Hematopoietic multipotent progenitor cell treated with erythropoietin and hydrocortisone succinate and interleukin-3 and kit ligand, for 4 days (in vitro differentiated cells): ENCODE measurements around the gene HTR3B.
"Not testable (repeated sequence)": the region's sequence is repeated elsewhere in the genome, so short reads cannot be mapped to it uniquely, and the experiment has no call there.

Experiments
- DNase-seq: peaks from one replicate; pipeline ENCODE4 v3.0.0-alpha.2; 2015

The HTR3B gene

GRCh38 chr11:113885897-113886296 is 18.7 kb upstream of the HTR3B start:
- no peak for DNase-seq

GRCh38 chr11:113888848-113889247 is 15.7 kb upstream of the HTR3B start:
- no peak for DNase-seq

- no peak for DNase-seq
These were observed 10.1 kb upstream of the HTR3B start for GRCh38 chr11:113894421-113894996.

GRCh38 chr11:113895367-113896155 is 9.0 kb upstream of the HTR3B start:
- DNase-seq: no peak

- DNase-seq: peak; percentile 65
These were observed 8.3 kb upstream of the HTR3B start for GRCh38 chr11:113896156-113896879.

GRCh38 chr11:113901141-113901540 is 3.5 kb upstream of the HTR3B start:
- no peak for DNase-seq

GRCh38 chr11:113906038-113906437 is 1.4 kb downstream of the HTR3B start:
- peak; percentile 27 for DNase-seq

GRCh38 chr11:113906516-113906915 is 1.9 kb downstream of the HTR3B start:
- no peak for DNase-seq

GRCh38 chr11:113907152-113907551 is 2.6 kb downstream of the HTR3B start:
- no peak for DNase-seq

GRCh38 chr11:113907681-113908080 is 3.1 kb downstream of the HTR3B start:
- DNase-seq: no peak

- DNase-seq: no peak
These were observed 3.5 kb downstream of the HTR3B start for GRCh38 chr11:113908098-113908497.

GRCh38 chr11:113911491-113911890 is 6.9 kb downstream of the HTR3B start:
- DNase-seq: not testable (repeated sequence)

GRCh38 chr11:113923572-113923971 is 19.0 kb downstream of the HTR3B start:
- no peak for DNase-seq

- DNase-seq: no peak
These were observed 21.9 kb downstream of the HTR3B start for GRCh38 chr11:113926273-113927197.

- DNase-seq: no peak
These were observed 23.7 kb downstream of the HTR3B start for GRCh38 chr11:113928311-113928710.

GRCh38 chr11:113932788-113933187 is 28.2 kb downstream of the HTR3B start:
- DNase-seq: no peak

- DNase-seq: not testable (repeated sequence)
These were observed 29.6 kb downstream of the HTR3B start for GRCh38 chr11:113934193-113934592.

GRCh38 chr11:113934761-113935160 is 30.2 kb downstream of the HTR3B start:
- DNase-seq: no peak

GRCh38 chr11:113935858-113936257 is 31.3 kb downstream of the HTR3B start:
- DNase-seq: no peak

- no peak for DNase-seq
These were observed 33.3 kb downstream of the HTR3B start for GRCh38 chr11:113937918-113938317.

GRCh38 chr11:113942256-113942655 is 37.7 kb downstream of the HTR3B start:
- DNase-seq: no peak

GRCh38 chr11:113946162-113946561 is 41.6 kb downstream of the HTR3B start:
- DNase-seq: not testable (repeated sequence)

GRCh38 chr11:113947994-113948393 is 43.4 kb downstream of the HTR3B start:
- no peak for DNase-seq
